ENCODE results near the gene CARMIL3.
"Not testable (repeated sequence)": the region's sequence is repeated elsewhere in the genome, so short reads cannot be mapped to it uniquely, and the experiment has no call there.

GRCh38 chr14:24031331-24031730, 20.5 kb upstream of the CARMIL3 start:
- TF ChIP-seq CTCF (IDR thresholded peaks at IDR 0.05; ENCODE audit: low read length); EZH2 (IDR thresholded peaks at IDR 0.05; ENCODE audit: borderline replicate concordance, low read length): not testable (repeated sequence)
